SK-N-MC (cell line): Measurements from ENCODE around the gene BCCIP.

ENCODE experiments used
- DNase-seq: peaks from one replicate; pipeline ENCODE4 v3.0.0-alpha.2; 2011; ENCODE audit warnings: low read depth, low spot score
- H3K27ac ChIP-seq: fragments of 200-600 bp; sonication (generic); 2 replicates; pipeline ENCODE4 v1.5.1; 2016; ENCODE audit warnings: mixed run types
- H3K36me3 ChIP-seq: fragments of 200-600 bp; sonication (generic); 2 replicates; pipeline ENCODE4 v1.6.1; 2017; ENCODE audit warnings: antibody characterized with exemption, low read length, mixed read lengths; ENCODE audit not compliant: insufficient read depth
- H3K4me3 ChIP-seq: fragments of 200-600 bp; sonication (generic); 2 replicates; pipeline ENCODE4 v1.5.1; 2016
- H3K9ac ChIP-seq: fragments of 200-600 bp; sonication (generic); 2 replicates; pipeline ENCODE4 v1.8.0; 2017; ENCODE audit warnings: mixed run types, mixed read lengths; ENCODE audit not compliant: insufficient read length
- H3K9me3 ChIP-seq: fragments of 200-600 bp; sonication (generic); 2 replicates; pipeline ENCODE4 v1.6.1; 2017; ENCODE audit warnings: low read depth, mild to moderate bottlenecking, antibody characterized with exemption, low read length, moderate library complexity, mixed read lengths
- EZH2 ChIP-seq: fragments of 200-600 bp; sonication (generic); IDR thresholded peaks from one replicate; pipeline ENCODE4 v1.6.1; 2017; ENCODE audit warnings: antibody characterized with exemption
- FOXP2 ChIP-seq: optimal IDR thresholded peaks from 2 replicates; pipeline ENCODE3; 2011; ENCODE audit warnings: mild to moderate bottlenecking, moderate library complexity; ENCODE audit not compliant: insufficient read depth; ENCODE audit errors: extremely low read length, control extremely low read depth
- POLR2AphosphoS5 ChIP-seq: IDR thresholded peaks from 2 replicates; pipeline ENCODE4 v1.6.1; 2012; ENCODE audit warnings: mild to moderate bottlenecking, low read depth, low read length, borderline replicate concordance

The BCCIP gene

DNA sequence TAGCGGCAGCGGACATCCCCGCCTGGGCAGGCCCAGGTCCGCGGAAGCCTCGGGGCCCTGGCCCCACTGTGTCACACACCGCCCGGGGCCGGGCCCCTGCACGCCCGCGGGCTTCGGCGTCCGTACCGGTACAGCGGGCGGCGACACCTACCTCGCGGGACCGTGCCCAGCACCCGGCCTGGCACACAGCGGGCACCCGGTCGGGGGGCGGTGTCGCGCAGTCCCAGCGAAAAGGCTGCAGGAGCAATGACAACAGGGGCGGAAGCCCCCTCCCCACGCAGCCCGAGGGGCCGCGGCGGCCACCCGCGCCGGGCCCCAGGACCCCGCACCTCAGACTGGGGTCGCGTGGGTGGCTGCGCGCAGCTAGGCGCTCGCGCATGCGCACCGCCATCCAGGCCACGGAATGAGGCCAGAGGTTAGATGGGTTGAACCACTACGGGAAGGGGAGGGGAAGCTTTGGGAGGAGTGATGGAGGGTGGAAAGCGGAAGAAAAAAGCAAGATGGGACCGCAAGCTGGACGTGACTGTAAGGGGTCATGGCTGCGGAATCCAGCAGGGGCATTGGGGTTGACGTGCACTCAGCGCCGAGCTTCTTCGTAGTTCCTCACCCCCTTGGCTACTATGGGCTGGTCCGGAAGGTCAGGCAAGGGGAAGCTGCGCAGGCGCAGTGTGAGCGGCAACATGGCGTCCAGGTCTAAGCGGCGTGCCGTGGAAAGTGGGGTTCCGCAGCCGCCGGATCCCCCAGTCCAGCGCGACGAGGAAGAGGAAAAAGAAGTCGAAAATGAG lies at the start of gene BCCIP, which contains the start of gene UROS:
TSS of gene BCCIP (plus strand) at position 669 of the 785 bp plus-strand sequence. CDS start at position 681, 12 bp downstream.
TSS of gene UROS (minus strand) at position 381 of the 785 bp plus-strand sequence. CDS start 6,759 bp downstream, outside the sequence.
- Histone ChIP-seq H3K4me3 (peak within 1 kb of the TSS; percentile 89), H3K9me3 (no peaks in the 10 kb centered on the region), H3K9ac (peak within 1 kb of the TSS; percentile 91), H3K27ac (peak within 1 kb of the TSS; percentile 89), H3K36me3 (peaks cover 22% of the 10 kb centered on the region)
- peak; percentile 80; the same call in 1 of the 2 replicates for TF ChIP-seq POLR2AphosphoS5
- no peak for TF ChIP-seq EZH2
- peak; percentile 50 for DNase-seq

GRCh38 chr10:125773687-125774543 lies 49.4 kb upstream of the BCCIP start:
- Histone ChIP-seq H3K4me3 (no peak overlapping the region), H3K9me3 (no peaks in the 10 kb centered on the region), H3K27ac (no peak overlapping the region), H3K9ac (no peak overlapping the region), H3K36me3 (no peaks in the 10 kb centered on the region)
- DNase-seq = no peak
- TF ChIP-seq POLR2AphosphoS5 (no peak), FOXP2 (no peak), EZH2 (no peak)

GRCh38 chr10:125774581-125775191 lies 48.7 kb upstream of the BCCIP start:
- DNase-seq = no peak
- Histone ChIP-seq H3K4me3 (no peak overlapping the region), H3K9ac (no peak overlapping the region), H3K36me3 (no peaks in the 10 kb centered on the region), H3K27ac (no peak overlapping the region), H3K9me3 (no peaks in the 10 kb centered on the region)
- TF ChIP-seq FOXP2 (no peak), EZH2 (no peak), POLR2AphosphoS5 (no peak)

DNA sequence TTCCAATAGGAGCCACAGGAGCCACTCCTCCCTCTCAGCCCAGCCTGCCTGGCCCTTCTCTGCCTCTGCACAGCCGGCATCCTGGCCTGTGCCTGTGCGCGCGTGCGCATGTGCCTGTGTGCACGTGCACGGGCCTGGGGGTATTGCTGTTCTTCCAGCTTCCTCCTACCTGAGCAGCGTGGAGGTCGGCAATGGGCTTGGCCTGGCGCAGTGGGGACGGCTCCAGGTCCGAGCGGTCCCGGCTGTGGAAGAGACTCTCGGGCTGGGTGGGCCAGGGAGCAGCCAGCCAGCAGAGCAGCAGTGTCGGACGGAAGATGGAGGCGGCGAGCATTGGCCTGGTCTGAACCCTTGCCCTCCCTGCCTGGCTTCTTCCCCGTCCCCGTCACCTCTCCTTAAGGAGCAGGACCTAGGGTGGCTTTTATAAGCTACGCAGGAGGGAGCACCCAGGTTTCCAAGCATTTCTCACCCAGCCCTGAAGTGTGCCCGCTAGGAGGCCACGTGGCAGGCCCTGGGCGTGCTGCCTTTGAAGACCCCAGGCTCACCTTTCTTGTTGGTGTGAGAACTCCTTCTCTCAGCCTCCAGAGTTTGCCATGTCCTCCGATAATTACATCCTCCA lies 47.7 kb upstream of the BCCIP start, which contains the start of gene MMP21:
TSS of gene MMP21 (minus strand) at position 331 of the 616 bp plus-strand sequence. CDS start at position 331, 0 bp downstream.
- H3K4me3 ChIP-seq = no peak within 1 kb of the TSS
- H3K27ac ChIP-seq = no peak within 1 kb of the TSS
- H3K9me3 ChIP-seq = no peaks in the 10 kb centered on the region
- no peak within 1 kb of the TSS for H3K9ac ChIP-seq
- DNase-seq = no peak
- no peaks in the 10 kb centered on the region for H3K36me3 ChIP-seq
- TF ChIP-seq FOXP2 (no peak), EZH2 (no peak), POLR2AphosphoS5 (no peak)

DNA sequence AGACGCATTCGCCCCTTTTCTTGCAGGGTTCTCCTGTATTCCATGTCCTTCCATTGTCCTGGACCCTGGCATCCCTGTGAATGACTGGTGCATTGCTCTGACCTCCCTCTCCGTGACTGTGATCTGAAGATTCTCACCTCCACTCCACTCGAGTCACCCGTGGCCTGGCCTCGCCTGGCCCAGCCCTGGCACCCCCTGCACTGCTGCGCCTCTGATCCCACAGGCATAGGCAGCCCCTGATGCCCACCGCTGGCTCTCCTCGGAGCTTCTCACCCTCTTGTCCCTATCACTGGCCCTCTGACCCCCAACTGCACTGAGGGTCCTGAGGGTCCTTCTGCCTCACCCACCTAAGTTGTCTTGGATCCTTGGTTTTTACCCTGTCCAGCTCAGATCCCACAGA lies 45.5 kb upstream of the BCCIP start:
- H3K4me3 ChIP-seq = no peak overlapping the region
- H3K36me3 ChIP-seq = no peaks in the 10 kb centered on the region
- H3K9me3 ChIP-seq = no peaks in the 10 kb centered on the region
- DNase-seq = no peak
- no peak overlapping the region for H3K9ac ChIP-seq
- no peak overlapping the region for H3K27ac ChIP-seq
- TF ChIP-seq EZH2 (no peak), FOXP2 (no peak), POLR2AphosphoS5 (no peak)

DNA sequence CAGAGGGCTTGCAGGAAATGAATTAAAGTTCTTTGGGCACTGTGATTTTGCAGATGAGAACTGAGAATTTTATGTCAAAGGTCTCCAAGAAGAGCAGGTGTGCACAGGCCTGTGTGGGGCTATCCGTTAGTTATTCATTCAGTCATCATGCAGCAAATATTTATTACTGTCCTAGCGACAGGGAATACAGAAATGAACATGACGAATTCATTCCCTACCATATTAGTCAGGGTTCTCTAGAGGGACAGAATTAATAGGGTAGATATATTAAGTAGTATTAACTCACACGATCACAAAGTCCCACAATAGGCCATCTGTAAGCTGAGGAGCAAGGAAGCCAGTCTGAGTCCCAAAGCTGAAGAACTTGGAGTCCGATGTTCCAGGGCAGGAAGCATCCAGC lies 44.8 kb upstream of the BCCIP start:
- TF ChIP-seq EZH2 (no peak), FOXP2 (no peak), POLR2AphosphoS5 (no peak)
- no peaks in the 10 kb centered on the region for H3K9me3 ChIP-seq
- H3K36me3 ChIP-seq = no peaks in the 10 kb centered on the region
- DNase-seq = no peak
- no peak overlapping the region for H3K27ac ChIP-seq
- H3K4me3 ChIP-seq = no peak overlapping the region
- no peak overlapping the region for H3K9ac ChIP-seq

- no peak overlapping the region for H3K4me3 ChIP-seq
- no peaks in the 10 kb centered on the region for H3K9me3 ChIP-seq
- no peak overlapping the region for H3K9ac ChIP-seq
- no peak for DNase-seq
- TF ChIP-seq EZH2 (no peak), POLR2AphosphoS5 (no peak), FOXP2 (no peak)
- H3K36me3 ChIP-seq = no peaks in the 10 kb centered on the region
- H3K27ac ChIP-seq = no peak overlapping the region
These were observed 43.7 kb upstream of the BCCIP start for GRCh38 chr10:125779403-125780327.
